GM21367 (cell line): ENCODE measurements around the gene DDX41.

ENCODE experiments used
- ATAC-seq: cut with Tn5 transposase; IDR thresholded peaks from one replicate; pipeline ENCODE4 v1.9.1; 2021; ENCODE audit not compliant: unreplicated experiment

The DDX41 gene

GRCh38 chr5:177469750-177470525 lies 46.8 kb downstream of the DDX41 start:
- ATAC-seq, result no peak

- ATAC-seq, result no peak
Observed at GRCh38 chr5:177468685-177469628, 47.8 kb downstream of the DDX41 start.

- ATAC-seq, result no peak
Observed at GRCh38 chr5:177468329-177468684, 48.5 kb downstream of the DDX41 start.

- no peak for ATAC-seq
Observed at GRCh38 chr5:177467436-177467835, 49.3 kb downstream of the DDX41 start.

- ATAC-seq, result no peak
Observed at GRCh38 chr5:177466861-177467260, 49.9 kb downstream of the DDX41 start.

GRCh38 chr5:177465044-177465443 lies 51.7 kb downstream of the DDX41 start:
- ATAC-seq, result no peak

GRCh38 chr5:177462021-177462670 lies 54.6 kb downstream of the DDX41 start:
- no peak for ATAC-seq
